ENCODE results near the gene STAB1.

STAB1 gene

GRCh38 chr3:52521488-52521824 lies 26.3 kb downstream of the STAB1 start:
- no peak for TF ChIP-seq CTCF (conservative IDR thresholded peaks at IDR 0.05)
- H3K27ac ChIP-seq, result no peak overlapping the region

- no peak overlapping the region for H3K27ac ChIP-seq
- TF ChIP-seq CTCF (conservative IDR thresholded peaks at IDR 0.05), result no peak
These were observed 26.9 kb downstream of the STAB1 start for GRCh38 chr3:52521881-52522650.

- no peak overlapping the region for H3K27ac ChIP-seq
- no peak for TF ChIP-seq CTCF (conservative IDR thresholded peaks at IDR 0.05)
These were observed 27.6 kb downstream of the STAB1 start for GRCh38 chr3:52522651-52523251.

GRCh38 chr3:52523386-52524257 lies 28.5 kb downstream of the STAB1 start:
- H3K27ac ChIP-seq, result no peak overlapping the region
- TF ChIP-seq CTCF (conservative IDR thresholded peaks at IDR 0.05), result no peak

GRCh38 chr3:52524258-52524751 lies 29.2 kb downstream of the STAB1 start:
- no peak overlapping the region for H3K27ac ChIP-seq
- TF ChIP-seq CTCF (conservative IDR thresholded peaks at IDR 0.05), result no peak

- H3K27ac ChIP-seq, result peak overlapping the region; percentile 18; the same call in 1 of the 2 replicates
- no peak for TF ChIP-seq CTCF (conservative IDR thresholded peaks at IDR 0.05)
These were observed 29.9 kb downstream of the STAB1 start for GRCh38 chr3:52524752-52525679.

Data from VCaP (cell line).